Measurements from ENCODE around the gene PNPLA4. TPM values are rescaled to one million over a fixed set of nuclear protein-coding genes. Genes with fewer than 3 reads are reported as not detected.

Gene PNPLA4
- total and polyA plus RNA-seq, 2 of the 4 experiments (the other 2 are of a cell fraction), result 14.3 to 15.7 TPM

- intact Hi-C loops (cut with micrococcal nuclease), result no loop called here
- ChIA-PET CTCF (no interaction called here), POLR2A (ENCODE audit: unreplicated experiment) (no interaction called here)
- Histone ChIP-seq H2AK9ac (replicated peaks; ENCODE audit: low read depth, low read length, poor library complexity) (no peak overlapping the region), H3K9me1 (ENCODE audit: insufficient read depth, low read length) (no peaks in the 10 kb centered on the region), H4K91ac (ENCODE audit: insufficient read depth, low read depth, low read length) (no peak overlapping the region), H3K36me3 (ENCODE audit: control insufficient read depth, insufficient read depth, low read length) (no peaks in the 10 kb centered on the region), H2BK5ac (ENCODE audit: low read depth, low read length, poor library complexity, severe bottlenecking) (no peak overlapping the region), H3K4ac (ENCODE audit: low read depth, low read length) (no peak overlapping the region), H2BK15ac (ENCODE audit: low read depth, low read length) (no peak overlapping the region), H3K9me3 (ENCODE audit: control insufficient read depth, insufficient read depth, low read length) (peaks cover 2% of the 10 kb centered on the region; the same call in 1 of the 2 replicates), H2BK20ac (ENCODE audit: low read depth, low read length) (no peak overlapping the region), H3K4me2 (ENCODE audit: low read depth, low read length) (no peak overlapping the region), H3K18ac (ENCODE audit: low read depth, low read length) (no peak overlapping the region), H3K27ac (ENCODE audit: insufficient read depth, low read length) (no peak overlapping the region), H4K5ac (ENCODE audit: low read depth, low read length) (no peak overlapping the region), H3K4me1 (ENCODE audit: control insufficient read depth, insufficient read depth, low read length) (no peaks in the 10 kb centered on the region), H2AFZ (replicated peaks; ENCODE audit: low read length, poor library complexity) (no peak overlapping the region), H3K4me3 (ENCODE audit: insufficient read depth, low read depth, low read length) (no peak overlapping the region), H2BK120ac (ENCODE audit: low read depth, low read length) (no peak overlapping the region), H3K14ac (replicated peaks; ENCODE audit: low read depth, low read length) (no peak overlapping the region), H4K20me1 (ENCODE audit: insufficient read depth, low read length) (no peaks in the 10 kb centered on the region), H3K23ac (ENCODE audit: low read depth, low read length) (no peak overlapping the region), H3K9ac (ENCODE audit: low read depth, low read length) (no peak overlapping the region), H3K27me3 (ENCODE audit: control insufficient read depth, insufficient read depth, low read length) (no peaks in the 10 kb centered on the region), H2AK5ac (ENCODE audit: low read depth, low read length) (no peak overlapping the region), H3K56ac (ENCODE audit: extremely low read depth, insufficient read depth, low read length) (no peak overlapping the region), H3K79me1 (ENCODE audit: low read depth in 1 of 2, low read length in 2 of 2) (no peaks in the 10 kb centered on the region), H4K8ac (ENCODE audit: low read depth in 2 of 2, low read length in 2 of 2) (no peak overlapping the region)
- WGBS, 2 experiments (ENCODE audit: extremely low coverage in 2 of 2, insufficient read length in 1 of 2), result no CpG with 5 or more reads among the region's 1 CpG
- dilution Hi-C loops (cut with HindIII; ENCODE audit: low sequenced_read_pairs, unreplicated experiment), result no loop called here
- TF ChIP-seq RCOR1 (IDR thresholded peaks at IDR 0.05; ENCODE audit: insufficient replicate concordance, low read length) (no peak), SMC3 (IDR thresholded peaks at IDR 0.05; ENCODE audit: low read depth, low read length) (no peak), MAFK (IDR thresholded peaks at IDR 0.05; ENCODE audit: low read depth, low read length) (no peak), RAD21 (IDR thresholded peaks at IDR 0.05; ENCODE audit: low read length) (no peak), POLR2A (IDR thresholded peaks at IDR 0.05; ENCODE audit: low read depth, low read length) (no peak), CHD1 (IDR thresholded peaks at IDR 0.05; ENCODE audit: low read depth, low read length) (no peak), BHLHE40 (IDR thresholded peaks at IDR 0.05; ENCODE audit: low read depth, low read length) (no peak), USF2 (IDR thresholded peaks at IDR 0.05; ENCODE audit: low read depth, low read length) (no peak), MXI1 (IDR thresholded peaks at IDR 0.05; ENCODE audit: borderline replicate concordance, low read depth, low read length) (no peak), CEBPB (IDR thresholded peaks at IDR 0.05; ENCODE audit: low read depth, low read length) (no peak), FOS (IDR thresholded peaks at IDR 0.05; ENCODE audit: low read depth, low read length) (no peak)
- TF ChIP-seq, protein P1, sequence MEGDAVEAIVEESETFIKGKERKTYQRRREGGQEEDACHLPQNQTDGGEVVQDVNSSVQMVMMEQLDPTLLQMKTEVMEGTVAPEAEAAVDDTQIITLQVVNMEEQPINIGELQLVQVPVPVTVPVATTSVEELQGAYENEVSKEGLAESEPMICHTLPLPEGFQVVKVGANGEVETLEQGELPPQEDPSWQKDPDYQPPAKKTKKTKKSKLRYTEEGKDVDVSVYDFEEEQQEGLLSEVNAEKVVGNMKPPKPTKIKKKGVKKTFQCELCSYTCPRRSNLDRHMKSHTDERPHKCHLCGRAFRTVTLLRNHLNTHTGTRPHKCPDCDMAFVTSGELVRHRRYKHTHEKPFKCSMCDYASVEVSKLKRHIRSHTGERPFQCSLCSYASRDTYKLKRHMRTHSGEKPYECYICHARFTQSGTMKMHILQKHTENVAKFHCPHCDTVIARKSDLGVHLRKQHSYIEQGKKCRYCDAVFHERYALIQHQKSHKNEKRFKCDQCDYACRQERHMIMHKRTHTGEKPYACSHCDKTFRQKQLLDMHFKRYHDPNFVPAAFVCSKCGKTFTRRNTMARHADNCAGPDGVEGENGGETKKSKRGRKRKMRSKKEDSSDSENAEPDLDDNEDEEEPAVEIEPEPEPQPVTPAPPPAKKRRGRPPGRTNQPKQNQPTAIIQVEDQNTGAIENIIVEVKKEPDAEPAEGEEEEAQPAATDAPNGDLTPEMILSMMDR (conservative IDR thresholded peaks at IDR 0.05; ENCODE audit: low read depth, low read length), result no peak
- ATAC-seq (ENCODE audit: low read depth), result no peak
- no peak for DNase-seq
- no TSS peak for BruUV-seq (replicated peaks)
- in situ Hi-C loops (cut with MboI; ENCODE audit: low sequenced_read_pairs), result no loop called here
These were observed 33.0 kb upstream of the PNPLA4 start for GRCh38 chrX:7960246-7960645.
